NCI-H2107 treated with DMSO at 0.1 percent for 48 hours (cell line): Measurements from ENCODE around the gene SNX33.
"Not testable (repeated sequence)": the region's sequence is repeated elsewhere in the genome, so short reads cannot be mapped to it uniquely, and the experiment has no call there.

Source experiments
- DNase-seq: peaks from one replicate; lab custom pipeline; 2025; ENCODE audit not compliant: unreplicated experiment; lab: John Stamatoyannopoulos, UW

SNX33 gene

GRCh38 chr15:75647370-75648155 lies at the start of gene SNX33:
Gene SNX33, plus strand, starts transcription at chr15:75647912. Its CDS starts 1,191 bp downstream, at chr15:75649103.
- no peak for DNase-seq

- no peak for DNase-seq
These were observed 49.4 kb upstream of the SNX33 start for GRCh38 chr15:75598361-75598760.

- no peak for DNase-seq
These were observed 48.3 kb upstream of the SNX33 start for GRCh38 chr15:75599401-75599800.

GRCh38 chr15:75606026-75606425 lies 41.7 kb upstream of the SNX33 start:
- DNase-seq: no peak

- no peak for DNase-seq
These were observed 40.7 kb upstream of the SNX33 start for GRCh38 chr15:75606711-75607699.

- no peak for DNase-seq
These were observed 30.9 kb upstream of the SNX33 start for GRCh38 chr15:75616766-75617165.

- no peak for DNase-seq
These were observed 27.5 kb upstream of the SNX33 start for GRCh38 chr15:75620058-75620820.

- no peak for DNase-seq
These were observed 26.8 kb upstream of the SNX33 start for GRCh38 chr15:75620841-75621391.

GRCh38 chr15:75622505-75622904 lies 25.2 kb upstream of the SNX33 start:
- DNase-seq: no peak

GRCh38 chr15:75625542-75626347 lies 22.0 kb upstream of the SNX33 start, which contains the start of gene SNUPN:
Gene SNUPN, minus strand, starts transcription at chr15:75625725. Its CDS starts 4,674 bp downstream, at chr15:75621051.
- peak; percentile 36 for DNase-seq

GRCh38 chr15:75631935-75632334 lies 15.8 kb upstream of the SNX33 start:
- no peak for DNase-seq

GRCh38 chr15:75633922-75634321 lies 13.8 kb upstream of the SNX33 start:
- DNase-seq: not testable (repeated sequence)

- DNase-seq: no peak
These were observed 11.7 kb upstream of the SNX33 start for GRCh38 chr15:75636026-75636425.

- no peak for DNase-seq
These were observed 10.3 kb upstream of the SNX33 start for GRCh38 chr15:75637245-75638009.

- DNase-seq: no peak
These were observed 8.5 kb upstream of the SNX33 start for GRCh38 chr15:75639191-75639708.

GRCh38 chr15:75639709-75640482 lies 7.8 kb upstream of the SNX33 start, which contains the start of gene IMP3:
Gene IMP3, minus strand, starts transcription at chr15:75640224. Its CDS starts 56 bp downstream, at chr15:75640168.
- peak; percentile 81 for DNase-seq

- DNase-seq: peak; percentile 50
These were observed 7.1 kb upstream of the SNX33 start for GRCh38 chr15:75640483-75641178.
